Measurements from ENCODE around the gene FAM151A.

Gene FAM151A

DNA sequence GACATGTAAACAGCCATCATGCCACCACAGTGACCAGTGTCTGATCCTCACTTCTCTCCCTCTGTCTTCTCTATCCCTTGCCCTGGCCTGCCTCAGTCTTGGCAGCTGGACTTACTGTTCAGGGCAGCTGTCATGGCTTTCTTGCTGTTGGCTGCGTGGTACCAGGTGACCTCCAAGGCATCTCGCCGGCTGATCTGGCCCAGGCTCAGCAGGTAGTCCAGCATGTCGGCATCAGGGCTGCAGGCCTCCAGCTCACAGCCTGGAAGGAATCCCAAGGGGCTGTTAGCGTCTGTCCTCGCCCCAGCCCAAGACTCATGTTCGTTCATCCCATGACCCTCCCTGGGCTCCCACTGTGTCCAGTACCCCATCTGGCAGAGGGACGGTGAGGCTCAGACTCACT lies 3.6 kb downstream of the FAM151A start:
- Histone ChIP-seq H3K36me3 (ENCODE audit: control insufficient read depth, insufficient read depth, low read length) (no peaks in the 10 kb centered on the region), H3K4me3 (ENCODE audit: low read depth, low read length) (no peak overlapping the region), H3K4me1 (no peaks in the 10 kb centered on the region), H3K27me3 (ENCODE audit: control insufficient read depth, insufficient read depth, low read length) (no peaks in the 10 kb centered on the region), H2AFZ (no peak overlapping the region), H3K4me2 (ENCODE audit: low read length) (no peak overlapping the region), H3K9ac (no peak overlapping the region), H3K27ac (no peak overlapping the region), H3K79me2 (no peaks in the 10 kb centered on the region), H3K9me3 (ENCODE audit: control insufficient read depth, low read length) (no peaks in the 10 kb centered on the region)
- TF ChIP-seq, protein P1, sequence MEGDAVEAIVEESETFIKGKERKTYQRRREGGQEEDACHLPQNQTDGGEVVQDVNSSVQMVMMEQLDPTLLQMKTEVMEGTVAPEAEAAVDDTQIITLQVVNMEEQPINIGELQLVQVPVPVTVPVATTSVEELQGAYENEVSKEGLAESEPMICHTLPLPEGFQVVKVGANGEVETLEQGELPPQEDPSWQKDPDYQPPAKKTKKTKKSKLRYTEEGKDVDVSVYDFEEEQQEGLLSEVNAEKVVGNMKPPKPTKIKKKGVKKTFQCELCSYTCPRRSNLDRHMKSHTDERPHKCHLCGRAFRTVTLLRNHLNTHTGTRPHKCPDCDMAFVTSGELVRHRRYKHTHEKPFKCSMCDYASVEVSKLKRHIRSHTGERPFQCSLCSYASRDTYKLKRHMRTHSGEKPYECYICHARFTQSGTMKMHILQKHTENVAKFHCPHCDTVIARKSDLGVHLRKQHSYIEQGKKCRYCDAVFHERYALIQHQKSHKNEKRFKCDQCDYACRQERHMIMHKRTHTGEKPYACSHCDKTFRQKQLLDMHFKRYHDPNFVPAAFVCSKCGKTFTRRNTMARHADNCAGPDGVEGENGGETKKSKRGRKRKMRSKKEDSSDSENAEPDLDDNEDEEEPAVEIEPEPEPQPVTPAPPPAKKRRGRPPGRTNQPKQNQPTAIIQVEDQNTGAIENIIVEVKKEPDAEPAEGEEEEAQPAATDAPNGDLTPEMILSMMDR (IDR thresholded peaks at IDR 0.05) = no peak

DNA sequence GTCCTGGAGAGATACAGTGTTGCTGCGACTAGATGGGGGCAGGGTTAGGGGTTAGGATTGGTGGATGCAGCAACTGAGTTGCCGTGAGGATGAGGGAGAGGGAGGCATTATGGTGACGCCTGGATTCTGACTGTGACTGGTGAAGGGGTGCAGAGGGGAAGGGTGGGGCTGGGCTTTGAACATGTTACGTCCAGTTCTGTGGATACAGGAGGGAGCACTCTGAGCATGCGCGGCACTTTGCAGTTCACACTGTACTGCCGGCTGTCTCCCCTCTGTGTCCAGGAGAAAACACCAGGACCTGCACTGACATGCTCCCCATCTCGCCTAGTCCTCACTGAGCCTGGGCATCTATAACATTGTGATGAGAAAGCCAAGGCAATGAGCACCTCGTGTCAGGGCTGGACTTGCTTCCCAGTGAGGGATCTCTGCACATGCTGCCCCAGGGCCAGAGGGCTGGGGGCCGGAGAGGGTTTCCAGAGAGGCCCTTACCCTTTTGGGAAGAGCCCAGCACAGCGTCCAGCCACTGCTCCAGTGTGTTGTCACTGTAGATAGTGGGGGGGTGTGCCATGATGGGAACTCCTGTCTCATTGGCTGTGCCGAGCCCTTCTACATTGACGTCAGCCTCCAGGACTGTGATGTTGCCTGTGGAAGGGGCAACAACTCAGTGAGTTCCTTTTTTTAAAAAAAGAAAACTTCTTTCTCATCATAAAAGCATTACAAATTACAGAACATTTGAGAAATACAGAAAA lies 7.6 kb downstream of the FAM151A start:
- no peaks in the 10 kb centered on the region for H3K4me1 ChIP-seq
- H3K79me2 ChIP-seq = no peaks in the 10 kb centered on the region
- H3K9me3 ChIP-seq (ENCODE audit: control insufficient read depth, low read length) = no peaks in the 10 kb centered on the region
- H3K4me3 ChIP-seq (ENCODE audit: low read depth, low read length) = no peak overlapping the region
- no peak overlapping the region for H3K27ac ChIP-seq
- no peak overlapping the region for H3K9ac ChIP-seq
- no peak overlapping the region for H3K4me2 ChIP-seq (ENCODE audit: low read length)
- no peaks in the 10 kb centered on the region for H3K36me3 ChIP-seq (ENCODE audit: control insufficient read depth, insufficient read depth, low read length)
- TF ChIP-seq, protein P1 (IDR thresholded peaks at IDR 0.05) = no peak
- no peak overlapping the region for H2AFZ ChIP-seq
- no peaks in the 10 kb centered on the region for H3K27me3 ChIP-seq (ENCODE audit: control insufficient read depth, insufficient read depth, low read length)

DNA sequence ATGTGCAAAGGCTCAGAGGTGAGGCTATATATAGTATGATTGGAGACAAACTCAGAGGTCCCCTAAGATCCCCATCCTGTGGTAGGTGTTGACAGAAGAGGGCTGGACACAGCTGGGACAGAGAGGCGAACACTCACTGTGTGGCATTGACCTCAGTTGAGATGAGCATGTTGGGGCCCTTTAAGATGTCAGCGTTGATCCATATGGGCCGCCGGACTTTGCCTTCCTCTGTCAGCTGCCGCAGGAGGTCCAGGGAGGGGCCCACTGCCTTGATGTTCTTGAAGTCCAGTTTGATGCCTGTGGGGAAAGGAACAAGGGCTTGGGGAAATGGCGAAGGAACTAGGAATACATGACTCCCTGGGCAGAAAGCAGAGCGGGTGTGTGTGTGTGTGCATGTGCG lies 8.8 kb downstream of the FAM151A start:
- Histone ChIP-seq H3K36me3 (ENCODE audit: control insufficient read depth, insufficient read depth, low read length) (no peaks in the 10 kb centered on the region), H3K27ac (no peak overlapping the region), H3K9me3 (ENCODE audit: control insufficient read depth, low read length) (no peaks in the 10 kb centered on the region), H3K4me2 (ENCODE audit: low read length) (no peak overlapping the region), H3K9ac (no peak overlapping the region), H2AFZ (no peak overlapping the region), H3K4me3 (ENCODE audit: low read depth, low read length) (no peak overlapping the region), H3K79me2 (no peaks in the 10 kb centered on the region), H3K27me3 (ENCODE audit: control insufficient read depth, insufficient read depth, low read length) (no peaks in the 10 kb centered on the region), H3K4me1 (no peaks in the 10 kb centered on the region)
- TF ChIP-seq, protein P1 (IDR thresholded peaks at IDR 0.05) = no peak

DNA sequence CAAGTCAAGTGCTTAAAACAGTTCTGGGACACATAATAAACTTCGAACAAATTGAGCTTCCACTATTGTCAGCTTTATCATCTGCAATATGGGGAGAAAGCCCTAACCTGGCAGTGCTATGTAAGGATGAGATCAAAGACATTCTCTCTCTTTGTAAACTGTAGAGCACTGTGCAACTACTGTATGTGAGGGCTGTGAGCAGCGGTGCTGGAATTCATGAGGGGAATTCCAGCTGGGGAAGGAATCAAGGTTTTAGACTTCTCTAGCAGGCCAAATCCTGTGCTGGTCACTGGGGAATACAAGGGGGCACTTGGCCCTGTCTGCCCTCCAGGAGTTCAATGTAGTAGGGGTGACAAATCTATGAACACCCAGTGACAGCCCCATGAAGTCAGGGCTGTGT lies 9.3 kb downstream of the FAM151A start:
- TF ChIP-seq, protein P1 (IDR thresholded peaks at IDR 0.05) = no peak
- H3K36me3 ChIP-seq (ENCODE audit: control insufficient read depth, insufficient read depth, low read length) = no peaks in the 10 kb centered on the region
- no peak overlapping the region for H3K9ac ChIP-seq
- no peak overlapping the region for H3K4me2 ChIP-seq (ENCODE audit: low read length)
- H3K4me3 ChIP-seq (ENCODE audit: low read depth, low read length) = no peak overlapping the region
- H3K4me1 ChIP-seq = no peaks in the 10 kb centered on the region
- no peak overlapping the region for H2AFZ ChIP-seq
- no peaks in the 10 kb centered on the region for H3K79me2 ChIP-seq
- no peak overlapping the region for H3K27ac ChIP-seq
- H3K9me3 ChIP-seq (ENCODE audit: control insufficient read depth, low read length) = no peaks in the 10 kb centered on the region
- H3K27me3 ChIP-seq (ENCODE audit: control insufficient read depth, insufficient read depth, low read length) = no peaks in the 10 kb centered on the region

DNA sequence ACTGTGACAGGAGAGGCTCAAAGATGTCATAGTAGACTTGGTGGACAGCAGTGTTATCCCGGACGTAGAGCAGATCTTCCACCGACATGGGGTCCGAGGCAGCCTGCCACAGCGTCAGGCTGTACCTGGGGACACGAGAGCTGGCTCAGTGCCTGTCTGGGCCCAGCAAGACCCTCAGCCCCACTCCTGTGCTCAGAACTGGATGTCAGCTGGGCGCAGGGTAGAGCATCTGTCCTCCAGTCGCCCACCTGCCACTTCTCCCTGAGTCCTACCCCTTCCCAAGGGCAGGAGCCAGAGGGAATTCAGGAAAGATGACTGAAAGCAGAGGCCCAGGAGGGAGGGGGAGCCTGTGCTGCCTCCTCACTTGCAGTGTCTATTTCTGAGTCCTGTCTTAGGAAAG lies 11.7 kb downstream of the FAM151A start:
- Histone ChIP-seq H3K9ac (no peak overlapping the region), H3K4me2 (ENCODE audit: low read length) (no peak overlapping the region), H3K9me3 (ENCODE audit: control insufficient read depth, low read length) (no peaks in the 10 kb centered on the region), H3K27ac (no peak overlapping the region), H3K27me3 (ENCODE audit: control insufficient read depth, insufficient read depth, low read length) (no peaks in the 10 kb centered on the region), H3K79me2 (no peaks in the 10 kb centered on the region), H3K36me3 (ENCODE audit: control insufficient read depth, insufficient read depth, low read length) (no peaks in the 10 kb centered on the region), H3K4me3 (ENCODE audit: low read depth, low read length) (no peak overlapping the region), H3K4me1 (no peaks in the 10 kb centered on the region), H2AFZ (no peak overlapping the region)
- TF ChIP-seq, protein P1 (IDR thresholded peaks at IDR 0.05) = no peak

All from parathyroid adenoma (tissue), 2 donors.